ENCODE measurements around the gene SLC9B1. TPM values are rescaled to one million over a fixed set of nuclear protein-coding genes. Genes with fewer than 3 reads are reported as not detected.
A peak's percentile ranks its signal among the peaks of the same experiment; 100 is the strongest.

The SLC9B1 gene
- total and polyA plus RNA-seq, 2 donors (not counting 1 experiment from before 2014, with no cell fraction given), result 1.1 to 2.0 TPM

- Histone ChIP-seq H3K9ac (ENCODE audit: insufficient read depth, low read length) (no peak overlapping the region), H4K20me1 (ENCODE audit: control insufficient read depth, extremely low read depth, insufficient read depth, low read length) (no peaks in the 10 kb centered on the region), H3K27ac (ENCODE audit: insufficient read depth, low read length) (no peak overlapping the region), H3K79me2 (ENCODE audit: control insufficient read depth, insufficient read depth, low read length) (no peaks in the 10 kb centered on the region), H3K4me3 (replicated peaks in 1 of 4; ENCODE audit: control extremely low read depth in 1 of 4, insufficient read depth in 1 of 4, low read depth in 3 of 4, low read length in 4 of 4) (no peak overlapping the region), H2AFZ (ENCODE audit: low read length) (no peak overlapping the region), H3K36me3 (ENCODE audit: control insufficient read depth, insufficient read depth, low read length) (no peaks in the 10 kb centered on the region), H3K4me2 (ENCODE audit: extremely low read depth, insufficient read depth, low read length) (no peak overlapping the region), H3K4me1 (ENCODE audit: control insufficient read depth, extremely low read depth, insufficient read depth, low read length) (no peaks in the 10 kb centered on the region), H3K9me3 (ENCODE audit: control insufficient read depth, insufficient read depth, low read depth, low read length) (no peaks in the 10 kb centered on the region), H3K27me3 (ENCODE audit: control insufficient read depth, insufficient read depth, low read length) (no peaks in the 10 kb centered on the region)
- TF ChIP-seq CTCF (conservative IDR thresholded peaks at IDR 0.05 in 1 of 2, IDR thresholded peaks at IDR 0.05 in 1 of 2; ENCODE audit: low read depth in 1 of 2, low read length in 2 of 2) (no peak), EZH2 (IDR thresholded peaks at IDR 0.05; ENCODE audit: low read length, missing control alignments) (no peak)
- peak in 1 of 2 donors; percentile 11 for DNase-seq (ENCODE audit: low read depth in 2 of 2)
Observed at GRCh38 chr4:103050736-103051436, 31.4 kb upstream of the SLC9B1 start.

- Histone ChIP-seq H4K20me1 (ENCODE audit: control insufficient read depth, extremely low read depth, insufficient read depth, low read length) (no peaks in the 10 kb centered on the region), H3K4me1 (ENCODE audit: control insufficient read depth, extremely low read depth, insufficient read depth, low read length) (no peaks in the 10 kb centered on the region), H3K9ac (ENCODE audit: insufficient read depth, low read length) (no peak overlapping the region), H3K4me2 (ENCODE audit: extremely low read depth, insufficient read depth, low read length) (no peak overlapping the region), H3K9me3 (ENCODE audit: control insufficient read depth, insufficient read depth, low read depth, low read length) (no peaks in the 10 kb centered on the region), H3K4me3 (replicated peaks in 1 of 4; ENCODE audit: control extremely low read depth in 1 of 4, insufficient read depth in 1 of 4, low read depth in 3 of 4, low read length in 4 of 4) (no peak overlapping the region), H3K36me3 (ENCODE audit: control insufficient read depth, insufficient read depth, low read length) (no peaks in the 10 kb centered on the region), H3K27ac (ENCODE audit: insufficient read depth, low read length) (no peak overlapping the region), H2AFZ (ENCODE audit: low read length) (no peak overlapping the region), H3K27me3 (ENCODE audit: control insufficient read depth, insufficient read depth, low read length) (no peaks in the 10 kb centered on the region), H3K79me2 (ENCODE audit: control insufficient read depth, insufficient read depth, low read length) (no peaks in the 10 kb centered on the region)
- TF ChIP-seq EZH2 (IDR thresholded peaks at IDR 0.05; ENCODE audit: low read length, missing control alignments) (no peak), CTCF (conservative IDR thresholded peaks at IDR 0.05 in 1 of 2, IDR thresholded peaks at IDR 0.05 in 1 of 2; ENCODE audit: low read depth in 1 of 2, low read length in 2 of 2) (peak; percentile 72 to 88)
- peak; percentile 30 to 58 for DNase-seq (ENCODE audit: low read depth in 2 of 2)
Observed at GRCh38 chr4:103046416-103047290, 27.1 kb upstream of the SLC9B1 start.

GRCh38 chr4:103044183-103044582 is 24.7 kb upstream of the SLC9B1 start:
- Histone ChIP-seq H4K20me1 (ENCODE audit: control insufficient read depth, extremely low read depth, insufficient read depth, low read length) (no peaks in the 10 kb centered on the region), H3K27ac (ENCODE audit: insufficient read depth, low read length) (no peak overlapping the region), H3K4me1 (ENCODE audit: control insufficient read depth, extremely low read depth, insufficient read depth, low read length) (no peaks in the 10 kb centered on the region), H3K4me2 (ENCODE audit: extremely low read depth, insufficient read depth, low read length) (no peak overlapping the region), H3K9ac (ENCODE audit: insufficient read depth, low read length) (no peak overlapping the region), H3K9me3 (ENCODE audit: control insufficient read depth, insufficient read depth, low read depth, low read length) (no peaks in the 10 kb centered on the region), H2AFZ (ENCODE audit: low read length) (no peak overlapping the region), H3K4me3 (replicated peaks in 1 of 4; ENCODE audit: control extremely low read depth in 1 of 4, insufficient read depth in 1 of 4, low read depth in 3 of 4, low read length in 4 of 4) (no peak overlapping the region), H3K27me3 (ENCODE audit: control insufficient read depth, insufficient read depth, low read length) (no peaks in the 10 kb centered on the region), H3K36me3 (ENCODE audit: control insufficient read depth, insufficient read depth, low read length) (no peaks in the 10 kb centered on the region), H3K79me2 (ENCODE audit: control insufficient read depth, insufficient read depth, low read length) (no peaks in the 10 kb centered on the region)
- TF ChIP-seq EZH2 (IDR thresholded peaks at IDR 0.05; ENCODE audit: low read length, missing control alignments), result no peak
- TF ChIP-seq CTCF (conservative IDR thresholded peaks at IDR 0.05 in 1 of 2, IDR thresholded peaks at IDR 0.05 in 1 of 2; ENCODE audit: low read depth in 1 of 2, low read length in 2 of 2), result no peak
- DNase-seq (ENCODE audit: low read depth in 2 of 2), result no peak

Measured in fibroblast of lung (primary cell).